Kasumi-1 (cell line): ENCODE data around the gene NEAT1.
"Not testable (repeated sequence)": the region's sequence is repeated elsewhere in the genome, so short reads cannot be mapped to it uniquely, and the experiment has no call there.

Experiments used
- DNase-seq, 2 experiments: peaks; one replicate each; lab custom pipeline; 2025; lab: John Stamatoyannopoulos, UW

NEAT1 gene

GRCh38 chr11:65404638-65405339 is 17.8 kb upstream of the NEAT1 start:
- no peak for DNase-seq

GRCh38 chr11:65410936-65411680 is 11.5 kb upstream of the NEAT1 start:
- DNase-seq: no peak

GRCh38 chr11:65411681-65412070 is 10.9 kb upstream of the NEAT1 start:
- DNase-seq: no peak

DNA sequence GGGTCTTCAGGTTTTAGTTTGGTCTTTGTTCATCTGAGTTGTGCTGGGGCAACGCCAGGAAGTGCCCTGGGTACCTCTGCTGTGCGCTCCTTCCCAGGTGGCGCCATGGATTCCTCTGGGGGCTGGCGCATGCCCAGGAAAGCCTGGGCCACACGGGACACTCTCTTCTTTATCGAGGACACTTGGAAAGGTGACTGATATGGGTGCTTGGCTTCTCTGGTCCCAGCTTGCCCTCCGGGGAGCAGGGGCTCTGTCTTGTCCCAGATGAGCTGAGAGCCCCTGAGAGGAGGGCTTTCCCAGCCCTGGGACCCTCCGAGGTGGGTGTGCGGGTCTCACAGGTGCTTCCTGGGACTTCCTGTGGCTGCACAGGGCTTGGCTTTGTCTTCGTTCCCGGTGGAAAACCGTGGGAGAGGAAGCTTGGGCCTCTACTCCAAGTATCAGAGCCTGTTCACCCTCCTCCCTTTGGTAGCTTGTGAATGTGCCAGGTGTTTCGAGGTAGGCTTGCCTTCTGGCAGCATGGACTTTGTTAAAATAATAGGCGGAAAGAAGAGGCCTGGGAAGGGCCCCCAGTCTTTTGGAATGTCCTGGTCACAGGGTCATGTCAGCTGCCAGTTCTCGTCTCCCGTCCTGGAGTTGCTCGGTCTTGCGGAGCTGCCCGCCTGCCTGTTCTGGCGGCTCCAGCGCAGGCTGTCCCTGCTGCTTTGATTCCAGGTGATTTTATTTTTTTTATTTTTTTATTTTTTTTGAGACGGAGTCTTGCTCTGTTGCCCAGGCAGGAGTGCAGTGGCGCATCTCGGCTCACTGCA is 10.1 kb upstream of the NEAT1 start:
- no peak for DNase-seq

DNA sequence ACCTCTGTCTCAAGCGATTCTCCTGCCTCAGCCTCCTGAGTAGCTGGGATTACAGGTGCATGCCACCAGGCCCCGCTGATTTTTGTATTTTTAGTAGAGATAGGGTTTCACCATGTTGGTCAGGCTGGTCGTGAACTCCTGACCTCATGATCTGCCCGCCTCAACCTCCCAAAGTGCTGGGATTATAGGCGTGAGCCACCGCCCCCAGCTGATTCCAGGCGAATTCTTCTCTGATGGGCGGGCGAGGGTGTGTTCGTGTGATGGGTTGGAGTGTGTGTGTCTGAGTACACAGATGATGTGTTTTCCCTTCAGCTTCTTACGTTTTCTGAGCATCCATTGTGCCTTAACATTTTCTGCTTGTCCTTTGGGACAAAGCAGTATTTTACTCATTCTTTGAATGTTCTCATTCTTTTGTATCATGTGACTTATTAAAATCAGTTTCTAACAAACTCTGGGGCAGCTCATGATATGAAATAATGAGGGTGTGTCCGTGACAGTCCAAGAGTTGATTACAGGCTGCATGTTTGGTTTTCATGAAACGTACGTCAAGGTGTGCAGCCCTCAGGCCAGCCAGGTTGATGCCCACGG is 9.4 kb upstream of the NEAT1 start:
- DNase-seq: not testable (repeated sequence)

- DNase-seq: no peak
These were observed 7.7 kb upstream of the NEAT1 start for GRCh38 chr11:65414776-65415498.

DNA sequence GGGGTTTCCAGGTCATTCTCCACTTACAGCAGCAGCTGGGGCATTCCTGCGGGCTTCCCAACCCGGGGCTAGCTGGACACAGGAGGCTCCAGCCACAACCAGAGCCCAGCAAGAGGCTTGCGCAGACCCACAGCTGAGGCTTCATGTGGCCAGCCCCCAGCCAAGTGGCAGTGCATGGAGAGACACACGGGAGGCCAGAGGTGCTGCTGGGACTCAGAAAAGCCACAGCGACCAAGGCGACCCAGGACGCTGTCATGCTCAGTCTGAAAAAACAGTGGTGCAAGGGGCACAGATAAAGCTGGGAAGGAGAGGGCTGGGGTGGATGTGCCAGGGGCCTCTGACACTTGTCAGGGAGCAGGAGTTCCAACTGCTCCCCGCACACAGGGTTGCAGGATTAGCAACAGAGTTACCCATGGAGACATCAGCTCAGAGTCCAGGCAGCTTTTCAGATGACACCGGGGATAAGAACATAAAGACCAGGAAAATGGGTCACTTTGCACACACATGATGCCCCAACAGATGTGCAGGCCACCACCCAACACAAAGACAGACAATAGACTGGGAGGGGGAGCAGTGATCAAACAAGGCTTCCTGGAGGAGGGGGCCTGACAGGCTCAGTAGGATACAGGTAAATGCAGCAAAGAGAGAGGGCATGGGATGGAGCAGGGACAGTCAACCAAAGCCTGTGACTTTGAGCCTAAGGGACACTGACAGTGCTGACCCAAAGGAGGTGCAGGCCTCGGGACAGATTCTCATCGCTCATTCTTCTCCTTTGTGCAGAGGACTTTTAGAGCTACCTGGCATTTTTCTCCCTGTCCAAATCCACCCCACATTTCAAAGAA is 6.9 kb upstream of the NEAT1 start:
- no peak for DNase-seq

DNA sequence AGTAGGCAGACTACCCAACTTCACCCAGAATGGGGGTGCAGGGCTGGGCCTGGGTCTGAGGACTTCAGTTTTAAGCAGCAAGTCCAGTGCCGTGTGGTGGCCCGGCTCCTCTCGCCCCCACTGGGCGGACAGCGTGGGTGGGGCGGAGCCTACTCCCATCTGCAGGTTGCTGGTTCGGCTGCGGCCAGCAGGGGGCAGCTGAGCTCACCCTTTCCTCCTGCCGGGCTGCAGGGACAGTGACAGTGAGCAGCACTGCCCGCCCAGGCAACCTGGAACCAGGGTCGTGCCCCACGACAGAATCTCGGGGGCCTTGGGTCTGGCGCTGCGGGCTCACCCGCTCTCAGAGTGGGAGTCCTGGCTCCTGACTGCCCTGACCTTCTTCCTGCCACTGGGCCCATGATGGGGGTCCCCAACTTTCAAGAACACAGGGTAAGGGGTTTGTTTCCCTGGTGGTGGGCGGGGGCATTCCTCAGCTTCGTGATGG is 6.2 kb upstream of the NEAT1 start:
- peak; percentile 63 to 67 for DNase-seq

DNA sequence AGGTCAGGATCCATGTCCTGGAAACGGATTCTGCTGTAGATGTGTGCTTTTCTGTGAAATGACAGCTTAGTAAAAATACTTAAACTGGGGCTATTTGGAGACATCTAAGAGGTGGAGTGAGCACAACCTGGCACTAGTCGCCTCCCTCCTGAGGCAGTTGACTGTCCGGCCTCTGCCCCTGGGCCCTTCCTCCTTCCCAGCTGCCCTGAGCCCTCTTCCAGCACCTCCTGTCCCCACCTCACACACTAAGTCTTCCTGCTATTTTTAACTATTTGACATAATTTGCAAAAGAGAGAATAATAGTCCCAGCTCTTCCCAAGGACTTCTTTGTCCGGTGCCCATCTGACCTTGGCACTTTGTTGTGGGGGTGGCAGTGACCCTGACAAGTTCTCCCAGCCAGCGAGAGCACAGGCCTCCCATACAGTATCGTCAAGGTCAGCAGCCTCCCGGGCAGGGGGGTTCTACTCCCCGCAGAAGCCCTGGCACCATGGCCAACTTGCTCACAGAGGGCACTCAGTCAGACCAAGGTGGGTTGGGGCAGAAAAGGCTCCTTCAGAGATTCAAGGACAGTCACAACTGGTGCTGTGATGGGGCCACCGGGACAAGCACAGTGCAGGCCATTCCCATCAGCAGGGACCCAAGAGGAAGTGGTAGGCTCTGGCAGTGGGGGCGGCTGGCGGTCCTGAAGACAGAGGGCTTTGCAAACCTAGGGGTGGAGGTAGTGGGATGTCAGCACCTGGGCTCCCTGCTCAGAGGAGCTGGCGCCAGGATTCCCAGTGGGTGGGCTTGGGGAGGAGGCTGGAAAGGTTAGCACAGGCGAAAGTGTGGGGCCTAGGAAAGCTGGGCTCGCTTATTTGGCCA is 5.5 kb upstream of the NEAT1 start:
- peak; percentile 58 to 61 for DNase-seq

- DNase-seq: peak; percentile 57
These were observed 4.7 kb upstream of the NEAT1 start for GRCh38 chr11:65417702-65418430.

- DNase-seq: peak in 1 of 2 experiments; percentile 39
These were observed 4.2 kb upstream of the NEAT1 start for GRCh38 chr11:65418431-65418680.

DNA sequence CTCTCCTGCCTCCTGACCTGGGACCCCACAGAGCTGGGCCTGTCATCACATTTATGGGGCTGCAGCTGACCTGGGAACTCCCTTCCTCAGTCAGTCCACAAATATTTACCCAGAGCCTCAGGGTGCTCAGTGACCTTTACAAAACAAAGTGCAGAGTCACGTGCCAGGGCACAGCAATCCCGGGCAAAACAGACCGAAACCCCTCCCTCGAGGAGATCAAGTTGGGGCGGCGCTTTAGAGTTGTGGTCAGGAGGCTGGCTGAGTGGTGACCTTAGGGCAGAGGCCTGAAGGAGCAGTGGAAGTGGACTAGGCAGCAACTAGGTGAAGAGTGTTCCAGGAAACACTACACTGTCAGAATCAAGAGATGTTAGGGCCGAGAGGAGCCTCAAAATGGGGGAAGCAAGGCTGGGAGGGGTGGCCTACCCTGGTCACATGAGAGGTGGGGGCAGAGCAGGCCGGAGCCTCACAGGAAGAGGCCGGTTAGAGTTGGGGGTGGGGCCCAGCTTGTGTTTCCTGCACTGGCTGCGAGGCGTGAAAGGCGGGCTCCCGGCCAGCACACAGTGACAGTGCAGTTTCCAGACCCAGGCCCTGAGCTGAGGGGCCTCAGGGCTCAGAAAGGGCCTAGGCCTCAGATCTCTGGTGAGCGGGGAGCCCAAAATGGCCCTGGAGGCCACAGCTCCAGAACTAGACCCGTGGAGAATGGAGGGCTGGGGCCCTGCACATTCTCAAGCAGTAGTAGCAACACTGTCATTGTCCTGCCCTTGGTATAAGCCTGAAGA is 3.7 kb upstream of the NEAT1 start:
- peak; percentile 96 to 97 for DNase-seq

DNA sequence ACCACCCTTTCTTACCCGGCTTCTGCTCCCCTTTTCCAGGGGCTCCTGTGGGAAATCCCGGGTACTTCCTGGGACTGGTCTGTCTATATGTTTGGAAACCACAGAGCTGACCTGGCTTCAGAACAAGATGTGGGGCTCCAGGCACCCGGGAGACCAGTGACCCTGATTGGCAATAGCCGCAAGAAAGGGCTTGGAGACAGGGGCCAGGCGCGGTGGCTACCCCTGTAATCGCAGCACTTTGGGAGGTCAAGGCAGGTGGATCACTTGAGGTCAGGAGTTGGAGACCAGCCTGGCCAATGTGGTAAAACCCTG is 3.2 kb upstream of the NEAT1 start:
- no peak for DNase-seq

- DNase-seq: peak; percentile 92
These were observed 2.7 kb upstream of the NEAT1 start for GRCh38 chr11:65419772-65420481.

DNA sequence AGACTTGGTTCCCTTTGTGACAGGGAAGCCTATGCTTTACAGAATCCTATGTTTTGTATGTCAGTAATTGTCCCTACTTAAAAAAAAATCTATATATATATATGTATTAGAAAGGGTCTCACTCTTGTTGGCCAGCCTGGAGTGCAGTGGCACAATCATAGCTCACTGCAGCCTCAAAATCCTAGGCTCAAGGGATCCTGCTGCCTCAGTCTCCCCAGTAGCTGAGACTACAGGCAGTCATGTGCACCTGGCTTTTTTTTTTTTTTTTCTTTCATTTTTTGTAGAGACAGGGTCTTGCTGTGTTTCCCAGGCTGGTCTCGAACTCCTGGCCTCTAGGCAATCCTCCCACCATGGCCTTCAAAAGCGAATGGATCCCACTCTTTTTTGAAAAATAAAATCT is 2.1 kb upstream of the NEAT1 start:
- no peak for DNase-seq

GRCh38 chr11:65420979-65421793 is 1.4 kb upstream of the NEAT1 start:
- peak; percentile 70 to 73 for DNase-seq
